HepG2 (cell line): ENCODE measurements around the gene CHKB. TPM values are rescaled to one million over a fixed set of nuclear protein-coding genes. Genes with fewer than 3 reads are reported as not detected.

Source experiments
- AHR ChIP-seq: IDR thresholded peaks from 2 replicates; pipeline ENCODE4 v1.6.1; 2018; ENCODE audit warnings: missing genetic modification reagents, missing compliant biosample characterization
- CHD4 ChIP-seq: fragments of 200-600 bp; sonication (generic); IDR thresholded peaks from 2 replicates; pipeline ENCODE4 v1.7.0; 2017; ENCODE audit warnings: mild to moderate bottlenecking, low read length, borderline replicate concordance
- FOXJ3 ChIP-seq: sonication (generic); formaldehyde crosslinking; IDR thresholded peaks from 2 replicates; pipeline ENCODE4 v1.4.0; 2020; ENCODE audit warnings: missing genetic modification reagents, mild to moderate bottlenecking, borderline replicate concordance
- LCORL ChIP-seq, 2 experiments: fragments of 450-650 bp in 1 of 2; sonication (generic) in 1 of 2; formaldehyde crosslinking in 1 of 2; IDR thresholded peaks; 2 replicates each; pipeline versions ENCODE4 v1.5.0 to v1.6.1; 2017 to 2020; ENCODE audit warnings: antibody characterized with exemption in 1 of 2, missing genetic modification reagents in 1 of 2
- MLLT10 ChIP-seq: sonication (generic); formaldehyde crosslinking; IDR thresholded peaks from 2 replicates; pipeline ENCODE4 v1.4.0; 2020; ENCODE audit warnings: missing genetic modification reagents
- RBFOX2 ChIP-seq: fragments of 200-400 bp; formaldehyde crosslinking; IDR thresholded peaks from 2 replicates; pipeline ENCODE4 v1.6.1; 2017; ENCODE audit warnings: low read depth, mild to moderate bottlenecking, low read length
- TBX2 ChIP-seq: sonication (generic); formaldehyde crosslinking; IDR thresholded peaks from 2 replicates; pipeline ENCODE4 v1.5.0; 2020; ENCODE audit warnings: missing genetic modification reagents, mild to moderate bottlenecking, borderline replicate concordance
- ZIK1 ChIP-seq: sonication (generic); formaldehyde crosslinking; IDR thresholded peaks from 2 replicates; pipeline ENCODE4 v1.5.0; 2020; ENCODE audit warnings: mild to moderate bottlenecking, low read depth, missing genetic modification reagents, borderline replicate concordance
- ZNF180 ChIP-seq: sonication (generic); formaldehyde crosslinking; IDR thresholded peaks from 2 replicates; pipeline ENCODE4 v1.4.0; 2020; ENCODE audit warnings: low read depth, missing genetic modification reagents, borderline replicate concordance
- ZNF329 ChIP-seq: sonication (generic); formaldehyde crosslinking; IDR thresholded peaks from 2 replicates; pipeline ENCODE4 v1.9.0; 2021; ENCODE audit warnings: low read depth, mild to moderate bottlenecking, missing genetic modification reagents
- ZNF773 ChIP-seq: sonication (generic); formaldehyde crosslinking; IDR thresholded peaks from 2 replicates; pipeline ENCODE4 v1.4.0; 2020; ENCODE audit warnings: missing genetic modification reagents, borderline replicate concordance
- polyA plus RNA-seq, 8 experiments: library from polyadenylated mRNA; depleted of rRNA in 3 of 8; stranded (reverse) in 7 of 8; unstranded in 1 of 8; fragments of >200 nt; fragmentation: Illumina TruSeq in 4 of 8; extraction: Trizol in 4 of 8; gene quantifications; 2 replicates each; pipeline versions ENCODE4 v1.2.1 to v1.2.3, GENCODE V29; 2011 to 2016; ENCODE audit warnings: low read depth in 4 of 8, missing spikeins in 1 of 8, mixed read lengths in 1 of 8; ENCODE audit not compliant: insufficient read depth in 1 of 8
- total RNA-seq, 5 experiments: library from RNA; depleted of rRNA; stranded (reverse); fragments of >200 nt; fragmentation: Illumina TruSeq; extraction: Trizol; gene quantifications; 2 replicates each; pipeline ENCODE4 v1.2.3, GENCODE V29; 2016; ENCODE audit warnings: low read depth in 1 of 5
- TF ChIP-seq, protein P1 (sequence below): sonication (generic); formaldehyde crosslinking; IDR thresholded peaks from 2 replicates; pipeline ENCODE4 v1.4.0; 2020; ENCODE audit warnings: mild to moderate bottlenecking, missing genetic modification reagents, borderline replicate concordance
- TF ChIP-seq, protein P2 (sequence below): sonication (generic); formaldehyde crosslinking; IDR thresholded peaks from 2 replicates; pipeline ENCODE4 v1.5.0; 2020; ENCODE audit warnings: mild to moderate bottlenecking, missing genetic modification reagents, moderate library complexity
- TF ChIP-seq, protein P3 (sequence below): sonication (generic); formaldehyde crosslinking; conservative IDR thresholded peaks from 2 replicates; pipeline ENCODE4 v1.4.0; 2020; ENCODE audit warnings: missing genetic modification reagents
- TF ChIP-seq, protein P4 (sequence below): sonication (generic); formaldehyde crosslinking; IDR thresholded peaks from 2 replicates; pipeline ENCODE4 v1.4.0; 2020; ENCODE audit warnings: missing genetic modification reagents, mild to moderate bottlenecking, borderline replicate concordance
- TF ChIP-seq, protein P5 (sequence below): sonication (generic); formaldehyde crosslinking; IDR thresholded peaks from 2 replicates; pipeline ENCODE4 v1.8.0; 2022; ENCODE audit warnings: missing genetic modification reagents, low read depth, mild to moderate bottlenecking, borderline replicate concordance

Gene CHKB
- total and polyA plus RNA-seq, 2 of the 13 experiments (the other 11 are each of a cell fraction or from before 2014, with no cell fraction given): 24.5 to 42.7 TPM

DNA sequence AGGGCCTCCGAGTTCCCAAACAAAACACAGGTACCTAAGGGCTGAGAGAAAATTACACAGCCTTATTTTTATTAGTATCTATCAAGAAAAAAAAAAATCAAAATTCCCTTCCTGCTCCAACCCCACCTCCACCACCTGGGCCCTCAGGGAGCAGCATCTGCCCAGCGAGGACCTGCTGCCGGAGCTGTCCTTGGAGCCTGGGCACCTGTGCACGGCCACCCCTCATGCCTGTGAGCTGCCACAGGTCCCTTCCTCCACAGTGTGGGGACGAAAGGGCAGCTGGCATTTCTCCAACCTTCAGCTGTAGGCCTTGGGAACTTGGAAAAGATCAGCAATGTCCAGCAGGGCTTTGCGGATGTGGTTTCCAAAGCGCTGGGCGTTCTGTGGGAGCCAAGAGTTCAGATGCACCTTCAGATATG is 13.6 kb downstream of the CHKB start (continued):
- TF ChIP-seq, protein P1, sequence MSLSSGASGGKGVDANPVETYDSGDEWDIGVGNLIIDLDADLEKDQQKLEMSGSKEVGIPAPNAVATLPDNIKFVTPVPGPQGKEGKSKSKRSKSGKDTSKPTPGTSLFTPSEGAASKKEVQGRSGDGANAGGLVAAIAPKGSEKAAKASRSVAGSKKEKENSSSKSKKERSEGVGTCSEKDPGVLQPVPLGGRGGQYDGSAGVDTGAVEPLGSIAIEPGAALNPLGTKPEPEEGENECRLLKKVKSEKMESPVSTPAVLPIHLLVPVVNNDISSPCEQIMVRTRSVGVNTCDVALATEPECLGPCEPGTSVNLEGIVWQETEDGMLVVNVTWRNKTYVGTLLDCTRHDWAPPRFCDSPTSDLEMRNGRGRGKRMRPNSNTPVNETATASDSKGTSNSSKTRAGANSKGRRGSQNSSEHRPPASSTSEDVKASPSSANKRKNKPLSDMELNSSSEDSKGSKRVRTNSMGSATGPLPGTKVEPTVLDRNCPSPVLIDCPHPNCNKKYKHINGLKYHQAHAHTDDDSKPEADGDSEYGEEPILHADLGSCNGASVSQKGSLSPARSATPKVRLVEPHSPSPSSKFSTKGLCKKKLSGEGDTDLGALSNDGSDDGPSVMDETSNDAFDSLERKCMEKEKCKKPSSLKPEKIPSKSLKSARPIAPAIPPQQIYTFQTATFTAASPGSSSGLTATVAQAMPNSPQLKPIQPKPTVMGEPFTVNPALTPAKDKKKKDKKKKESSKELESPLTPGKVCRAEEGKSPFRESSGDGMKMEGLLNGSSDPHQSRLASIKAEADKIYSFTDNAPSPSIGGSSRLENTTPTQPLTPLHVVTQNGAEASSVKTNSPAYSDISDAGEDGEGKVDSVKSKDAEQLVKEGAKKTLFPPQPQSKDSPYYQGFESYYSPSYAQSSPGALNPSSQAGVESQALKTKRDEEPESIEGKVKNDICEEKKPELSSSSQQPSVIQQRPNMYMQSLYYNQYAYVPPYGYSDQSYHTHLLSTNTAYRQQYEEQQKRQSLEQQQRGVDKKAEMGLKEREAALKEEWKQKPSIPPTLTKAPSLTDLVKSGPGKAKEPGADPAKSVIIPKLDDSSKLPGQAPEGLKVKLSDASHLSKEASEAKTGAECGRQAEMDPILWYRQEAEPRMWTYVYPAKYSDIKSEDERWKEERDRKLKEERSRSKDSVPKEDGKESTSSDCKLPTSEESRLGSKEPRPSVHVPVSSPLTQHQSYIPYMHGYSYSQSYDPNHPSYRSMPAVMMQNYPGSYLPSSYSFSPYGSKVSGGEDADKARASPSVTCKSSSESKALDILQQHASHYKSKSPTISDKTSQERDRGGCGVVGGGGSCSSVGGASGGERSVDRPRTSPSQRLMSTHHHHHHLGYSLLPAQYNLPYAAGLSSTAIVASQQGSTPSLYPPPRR (CRISPR knock-in tag): 0 out of 2 replicates have a peak, but pooled peaks have one; percentile 37
- TF ChIP-seq RBFOX2: no peak
- TF ChIP-seq, protein P2, sequence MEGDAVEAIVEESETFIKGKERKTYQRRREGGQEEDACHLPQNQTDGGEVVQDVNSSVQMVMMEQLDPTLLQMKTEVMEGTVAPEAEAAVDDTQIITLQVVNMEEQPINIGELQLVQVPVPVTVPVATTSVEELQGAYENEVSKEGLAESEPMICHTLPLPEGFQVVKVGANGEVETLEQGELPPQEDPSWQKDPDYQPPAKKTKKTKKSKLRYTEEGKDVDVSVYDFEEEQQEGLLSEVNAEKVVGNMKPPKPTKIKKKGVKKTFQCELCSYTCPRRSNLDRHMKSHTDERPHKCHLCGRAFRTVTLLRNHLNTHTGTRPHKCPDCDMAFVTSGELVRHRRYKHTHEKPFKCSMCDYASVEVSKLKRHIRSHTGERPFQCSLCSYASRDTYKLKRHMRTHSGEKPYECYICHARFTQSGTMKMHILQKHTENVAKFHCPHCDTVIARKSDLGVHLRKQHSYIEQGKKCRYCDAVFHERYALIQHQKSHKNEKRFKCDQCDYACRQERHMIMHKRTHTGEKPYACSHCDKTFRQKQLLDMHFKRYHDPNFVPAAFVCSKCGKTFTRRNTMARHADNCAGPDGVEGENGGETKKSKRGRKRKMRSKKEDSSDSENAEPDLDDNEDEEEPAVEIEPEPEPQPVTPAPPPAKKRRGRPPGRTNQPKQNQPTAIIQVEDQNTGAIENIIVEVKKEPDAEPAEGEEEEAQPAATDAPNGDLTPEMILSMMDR (CRISPR knock-in tag): peak; percentile 24; the same call in 1 of the 2 replicates
- TF ChIP-seq, protein P3, sequence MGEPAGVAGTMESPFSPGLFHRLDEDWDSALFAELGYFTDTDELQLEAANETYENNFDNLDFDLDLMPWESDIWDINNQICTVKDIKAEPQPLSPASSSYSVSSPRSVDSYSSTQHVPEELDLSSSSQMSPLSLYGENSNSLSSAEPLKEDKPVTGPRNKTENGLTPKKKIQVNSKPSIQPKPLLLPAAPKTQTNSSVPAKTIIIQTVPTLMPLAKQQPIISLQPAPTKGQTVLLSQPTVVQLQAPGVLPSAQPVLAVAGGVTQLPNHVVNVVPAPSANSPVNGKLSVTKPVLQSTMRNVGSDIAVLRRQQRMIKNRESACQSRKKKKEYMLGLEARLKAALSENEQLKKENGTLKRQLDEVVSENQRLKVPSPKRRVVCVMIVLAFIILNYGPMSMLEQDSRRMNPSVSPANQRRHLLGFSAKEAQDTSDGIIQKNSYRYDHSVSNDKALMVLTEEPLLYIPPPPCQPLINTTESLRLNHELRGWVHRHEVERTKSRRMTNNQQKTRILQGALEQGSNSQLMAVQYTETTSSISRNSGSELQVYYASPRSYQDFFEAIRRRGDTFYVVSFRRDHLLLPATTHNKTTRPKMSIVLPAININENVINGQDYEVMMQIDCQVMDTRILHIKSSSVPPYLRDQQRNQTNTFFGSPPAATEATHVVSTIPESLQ (CRISPR knock-in tag): no peak
- TF ChIP-seq ZNF180 (CRISPR knock-in tag): no peak
- no peak for TF ChIP-seq ZIK1 (CRISPR knock-in tag)
- no peak for TF ChIP-seq MLLT10 (CRISPR knock-in tag)
- no peak; the same call in 1 of the 2 replicates for TF ChIP-seq TBX2 (CRISPR knock-in tag)
- TF ChIP-seq, protein P4, sequence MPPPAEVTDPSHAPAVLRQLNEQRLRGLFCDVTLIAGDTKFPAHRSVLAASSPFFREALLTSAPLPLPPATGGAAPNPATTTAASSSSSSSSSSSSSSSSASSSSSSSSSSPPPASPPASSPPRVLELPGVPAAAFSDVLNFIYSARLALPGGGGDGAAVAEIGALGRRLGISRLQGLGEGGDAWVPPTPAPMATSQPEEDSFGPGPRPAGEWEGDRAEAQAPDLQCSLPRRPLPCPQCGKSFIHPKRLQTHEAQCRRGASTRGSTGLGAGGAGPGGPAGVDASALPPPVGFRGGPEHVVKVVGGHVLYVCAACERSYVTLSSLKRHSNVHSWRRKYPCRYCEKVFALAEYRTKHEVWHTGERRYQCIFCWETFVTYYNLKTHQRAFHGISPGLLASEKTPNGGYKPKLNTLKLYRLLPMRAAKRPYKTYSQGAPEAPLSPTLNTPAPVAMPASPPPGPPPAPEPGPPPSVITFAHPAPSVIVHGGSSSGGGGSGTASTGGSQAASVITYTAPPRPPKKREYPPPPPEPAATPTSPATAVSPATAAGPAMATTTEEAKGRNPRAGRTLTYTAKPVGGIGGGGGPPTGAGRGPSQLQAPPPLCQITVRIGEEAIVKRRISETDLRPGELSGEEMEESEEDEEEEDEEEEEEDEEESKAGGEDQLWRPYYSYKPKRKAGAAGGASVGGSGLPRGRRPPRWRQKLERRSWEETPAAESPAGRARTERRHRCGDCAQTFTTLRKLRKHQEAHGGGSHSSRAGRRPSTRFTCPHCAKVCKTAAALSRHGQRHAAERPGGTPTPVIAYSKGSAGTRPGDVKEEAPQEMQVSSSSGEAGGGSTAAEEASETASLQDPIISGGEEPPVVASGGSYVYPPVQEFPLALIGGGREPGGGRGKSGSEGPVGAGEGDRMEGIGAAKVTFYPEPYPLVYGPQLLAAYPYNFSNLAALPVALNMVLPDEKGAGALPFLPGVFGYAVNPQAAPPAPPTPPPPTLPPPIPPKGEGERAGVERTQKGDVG (CRISPR knock-in tag): no peak
- no peak for TF ChIP-seq FOXJ3 (CRISPR knock-in tag)
- no peak for TF ChIP-seq LCORL (IDR thresholded peaks at IDR 0.05)
- peak; percentile 57; the same call in 1 of the 2 replicates for TF ChIP-seq LCORL (CRISPR knock-in tag; IDR thresholded peaks at IDR 0.05)
- no peak for TF ChIP-seq ZNF329 (CRISPR knock-in tag)
- TF ChIP-seq AHR (CRISPR knock-in tag): no peak
- TF ChIP-seq ZNF773 (CRISPR knock-in tag): no peak
- 0 out of 2 replicates have a peak, but pooled peaks have one; percentile 53 for TF ChIP-seq CHD4
- TF ChIP-seq, protein P5, sequence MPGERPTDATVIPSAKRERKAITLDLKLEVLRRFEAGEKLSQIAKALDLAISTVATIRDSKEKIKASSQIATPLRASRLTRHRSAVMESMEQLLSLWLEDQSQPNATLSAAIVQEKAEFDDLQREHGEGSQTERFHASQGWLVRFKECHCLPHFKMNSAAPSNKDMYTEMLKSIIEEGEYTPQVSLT: no peak
